HG03280 (cell line): ENCODE results near the gene CD22.

Source experiments
- ATAC-seq: cut with Tn5 transposase; IDR thresholded peaks from one replicate; pipeline ENCODE4 v1.9.1; 2021; ENCODE audit warnings: mild to moderate bottlenecking, moderate library complexity; ENCODE audit not compliant: unreplicated experiment

CD22 gene

DNA sequence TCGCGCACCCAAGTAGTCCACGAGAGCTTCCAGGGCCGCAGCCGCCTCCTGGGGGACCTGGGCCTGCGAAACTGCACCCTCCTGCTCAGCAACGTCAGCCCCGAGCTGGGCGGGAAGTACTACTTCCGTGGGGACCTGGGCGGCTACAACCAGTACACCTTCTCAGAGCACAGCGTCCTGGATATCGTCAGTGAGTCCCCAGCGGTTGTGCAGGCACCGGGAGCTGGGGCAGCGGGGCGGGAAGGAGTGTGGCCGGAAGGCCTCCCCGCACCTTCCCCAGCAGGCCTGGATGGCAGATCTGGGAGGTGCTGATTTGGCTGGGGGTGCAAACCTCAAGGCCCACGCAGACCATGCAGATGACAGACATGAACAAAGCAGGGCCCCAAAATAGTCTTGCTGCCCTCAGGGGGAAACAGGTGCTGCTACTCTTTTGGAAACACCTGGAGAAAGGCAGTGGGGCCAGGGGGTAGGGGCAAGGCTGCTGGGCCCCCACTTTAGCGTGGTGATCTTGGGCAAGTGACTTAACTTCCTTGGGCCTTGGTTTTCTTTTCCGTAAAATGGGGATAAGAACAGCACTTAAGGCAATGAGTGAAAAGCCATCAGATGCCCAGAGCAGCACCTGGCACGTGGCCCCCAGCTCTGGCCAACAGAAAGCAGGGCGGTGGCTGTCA, 33.1 kb upstream of the CD22 start:
- no peak for ATAC-seq

DNA sequence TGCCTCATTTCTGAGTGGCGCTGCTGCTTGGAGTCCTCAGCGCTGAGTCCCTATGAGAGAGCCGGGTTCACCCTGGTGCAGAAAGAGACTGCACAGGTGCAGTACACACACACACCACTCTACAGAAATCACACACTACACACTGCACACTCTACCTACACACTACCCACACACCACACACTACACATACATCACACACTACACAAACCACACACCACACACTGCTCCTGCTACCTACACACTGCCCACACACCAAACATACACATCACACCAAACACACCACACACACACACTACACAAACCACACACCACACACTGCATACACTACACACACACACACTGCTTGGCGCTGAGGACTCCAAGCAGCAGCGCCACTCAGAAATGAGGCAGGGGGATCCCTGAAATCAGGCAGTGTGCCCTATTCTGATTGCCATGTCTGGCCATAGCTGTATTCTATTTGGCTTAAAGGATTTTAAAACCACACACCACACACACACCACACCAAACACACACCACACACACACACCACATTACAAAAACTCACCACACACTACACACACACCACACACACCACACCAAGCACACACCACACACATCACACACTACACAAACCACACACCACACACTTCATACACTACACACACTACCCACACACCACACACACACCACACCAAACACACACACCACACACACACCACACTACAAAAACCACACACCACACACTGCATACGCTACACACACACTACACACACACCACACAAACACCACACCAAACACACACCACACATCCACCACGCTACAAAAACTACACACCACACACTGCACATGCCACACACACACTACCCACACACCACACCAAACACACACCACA, 32.1 kb upstream of the CD22 start:
- no peak for ATAC-seq

DNA sequence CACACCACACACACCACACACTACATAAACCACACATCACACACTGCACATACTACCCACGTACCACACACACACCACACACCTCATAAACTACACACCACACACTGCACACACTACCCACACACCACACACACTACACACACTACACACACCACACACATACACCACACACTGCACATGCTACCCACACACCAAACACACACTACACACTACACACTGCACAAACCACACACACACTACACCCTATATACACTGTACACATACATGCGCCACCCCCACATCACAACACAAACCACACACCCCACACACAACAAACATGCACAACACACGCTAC, 31.5 kb upstream of the CD22 start:
- ATAC-seq: no peak

DNA sequence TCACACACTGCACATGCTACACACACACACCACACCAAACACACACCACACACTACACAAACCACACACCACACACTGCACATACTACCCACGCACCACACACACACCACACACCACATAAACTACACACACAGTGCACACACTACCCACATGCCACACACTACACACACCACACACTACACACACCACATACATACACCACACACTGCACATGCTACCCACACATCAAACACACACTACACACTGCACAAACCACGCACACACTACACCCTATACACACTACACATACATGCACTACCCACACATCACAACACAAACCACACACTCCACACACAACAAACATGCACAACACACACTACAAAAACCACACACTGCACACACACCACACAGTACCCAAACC, 31.1 kb upstream of the CD22 start:
- ATAC-seq: no peak

DNA sequence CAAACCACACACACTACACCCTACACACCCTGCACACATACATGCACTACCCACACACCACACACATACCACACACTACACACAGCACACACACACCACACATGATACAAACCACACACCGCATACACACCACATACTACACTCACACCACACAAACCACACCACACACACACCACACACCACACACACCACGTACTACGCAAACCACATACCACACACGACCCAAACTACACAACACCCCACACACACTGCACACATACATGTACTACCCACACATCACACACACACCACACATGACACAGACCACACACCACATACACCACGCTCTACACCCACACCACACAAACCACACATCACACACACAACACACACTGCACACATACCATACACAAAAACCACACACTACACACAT, 30.4 kb upstream of the CD22 start:
- no peak for ATAC-seq

DNA sequence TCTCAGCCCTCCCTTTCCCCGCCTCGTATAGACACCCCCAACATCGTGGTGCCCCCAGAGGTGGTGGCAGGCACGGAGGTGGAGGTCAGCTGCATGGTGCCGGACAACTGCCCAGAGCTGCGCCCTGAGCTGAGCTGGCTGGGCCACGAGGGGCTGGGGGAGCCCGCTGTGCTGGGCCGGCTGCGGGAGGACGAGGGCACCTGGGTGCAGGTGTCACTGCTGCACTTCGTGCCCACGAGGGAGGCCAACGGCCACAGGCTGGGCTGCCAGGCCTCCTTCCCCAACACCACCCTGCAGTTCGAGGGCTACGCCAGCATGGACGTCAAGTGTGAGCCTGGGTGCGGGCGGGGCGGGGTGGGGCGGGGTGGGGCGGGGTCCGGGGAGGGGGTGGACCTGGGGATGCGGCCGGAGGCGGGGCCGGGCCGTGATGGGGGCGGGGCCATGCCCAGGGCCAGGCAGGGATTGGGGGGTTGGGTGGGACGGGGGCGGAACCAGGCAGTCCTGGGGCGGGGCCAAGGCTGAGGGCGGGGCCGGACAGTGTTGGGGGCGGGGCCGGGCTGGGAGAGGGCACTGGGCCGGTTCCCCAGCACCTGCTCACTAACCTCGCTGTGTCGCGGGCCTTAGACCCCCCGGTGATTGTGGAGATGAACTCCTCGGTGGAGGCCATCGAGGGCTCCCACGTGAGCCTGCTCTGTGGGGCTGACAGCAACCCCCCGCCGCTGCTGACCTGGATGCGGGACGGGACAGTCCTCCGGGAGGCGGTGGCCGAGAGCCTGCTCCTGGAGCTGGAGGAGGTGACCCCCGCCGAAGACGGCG, 29.3 kb upstream of the CD22 start:
- no peak for ATAC-seq

DNA sequence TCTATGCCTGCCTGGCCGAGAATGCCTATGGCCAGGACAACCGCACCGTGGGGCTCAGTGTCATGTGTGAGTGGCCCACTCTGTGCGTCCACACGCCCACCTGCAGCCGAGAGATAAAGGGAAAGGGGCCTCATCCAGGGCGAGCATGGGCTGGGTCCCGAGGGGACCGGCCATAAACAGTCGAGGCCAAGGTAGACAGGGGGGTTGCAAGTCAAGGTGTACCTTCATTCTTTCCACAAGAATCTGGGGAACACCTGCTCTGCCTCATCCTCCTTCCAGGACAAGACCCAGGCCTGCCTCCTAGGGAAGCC, 28.7 kb upstream of the CD22 start:
- ATAC-seq: no peak

DNA sequence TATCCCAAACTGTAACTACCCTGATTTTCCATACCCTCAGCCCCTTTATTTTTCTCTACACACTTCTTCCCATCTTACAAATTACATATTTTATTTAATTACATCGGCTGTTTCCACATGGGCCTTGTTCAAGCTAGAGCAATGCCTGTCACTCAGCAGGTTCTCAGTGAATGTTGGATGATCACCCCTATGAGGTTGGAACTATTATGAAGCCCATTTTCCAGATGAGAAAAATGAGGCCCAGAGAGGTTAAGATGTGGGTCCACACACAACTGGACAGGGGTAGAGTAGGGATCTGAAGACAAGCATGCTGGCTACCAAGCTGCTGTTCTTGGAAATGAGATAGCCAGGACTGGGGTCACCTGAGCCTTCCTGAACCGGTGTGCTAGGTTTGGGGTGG, 27.0 kb upstream of the CD22 start:
- ATAC-seq: no peak

DNA sequence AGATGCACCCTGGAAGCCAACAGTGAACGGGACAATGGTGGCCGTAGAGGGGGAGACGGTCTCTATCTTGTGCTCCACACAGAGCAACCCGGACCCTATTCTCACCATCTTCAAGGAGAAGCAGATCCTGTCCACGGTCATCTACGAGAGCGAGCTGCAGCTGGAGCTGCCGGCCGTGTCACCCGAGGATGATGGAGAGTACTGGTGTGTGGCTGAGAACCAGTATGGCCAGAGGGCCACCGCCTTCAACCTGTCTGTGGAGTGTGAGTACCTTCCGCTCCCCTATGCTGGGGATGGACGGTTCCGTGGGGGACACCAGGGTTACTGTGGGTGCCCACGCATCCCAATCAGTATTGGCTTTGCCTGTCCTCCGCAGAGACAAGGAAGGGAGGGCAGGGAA, 26.5 kb upstream of the CD22 start:
- ATAC-seq: no peak

DNA sequence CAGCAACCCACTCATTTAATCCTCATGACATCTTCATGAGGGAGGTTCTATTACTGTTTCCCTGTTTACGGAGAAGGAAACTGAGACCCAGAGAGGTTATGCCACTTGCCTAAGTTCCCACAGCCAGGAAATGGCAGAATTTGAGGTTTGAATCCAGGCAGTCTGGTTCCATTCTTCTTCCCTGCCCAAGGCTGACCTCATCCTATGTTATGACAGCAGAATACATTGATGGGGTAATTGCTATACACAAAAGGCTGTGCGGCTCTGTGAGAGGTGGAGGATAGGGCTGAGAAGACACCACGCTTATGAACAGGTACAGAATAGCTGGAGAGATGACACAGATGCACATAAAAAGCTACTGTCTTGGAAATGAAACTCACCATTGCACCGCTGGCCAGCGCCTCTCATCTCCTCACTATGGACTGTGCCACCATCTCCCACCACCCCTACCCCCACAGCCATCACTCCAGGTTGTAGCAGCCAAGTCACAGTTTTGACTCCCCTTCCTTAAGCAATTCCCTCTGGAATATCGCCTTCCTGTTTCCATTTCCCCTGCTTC, 25.6 kb upstream of the CD22 start:
- ATAC-seq: no peak

DNA sequence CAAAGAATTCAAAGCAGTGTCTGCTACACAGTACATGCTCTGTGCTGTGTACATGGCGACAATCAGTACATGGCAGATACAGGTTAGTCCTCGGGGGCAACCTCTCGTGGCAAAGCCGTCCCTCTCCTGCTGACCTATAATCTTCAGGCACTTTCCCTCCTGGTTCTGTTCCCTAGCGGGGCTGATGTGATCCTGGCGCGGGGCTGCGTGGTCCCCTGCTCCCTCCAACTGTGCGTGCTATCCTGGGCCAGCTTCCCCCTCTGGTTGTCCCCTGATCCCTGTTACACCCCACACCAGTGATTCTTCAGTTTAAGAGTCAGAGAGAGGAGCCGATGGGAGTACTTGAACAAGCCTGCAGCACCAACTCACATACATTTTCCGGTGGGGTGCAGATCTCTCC, 25.0 kb upstream of the CD22 start:
- no peak for ATAC-seq

DNA sequence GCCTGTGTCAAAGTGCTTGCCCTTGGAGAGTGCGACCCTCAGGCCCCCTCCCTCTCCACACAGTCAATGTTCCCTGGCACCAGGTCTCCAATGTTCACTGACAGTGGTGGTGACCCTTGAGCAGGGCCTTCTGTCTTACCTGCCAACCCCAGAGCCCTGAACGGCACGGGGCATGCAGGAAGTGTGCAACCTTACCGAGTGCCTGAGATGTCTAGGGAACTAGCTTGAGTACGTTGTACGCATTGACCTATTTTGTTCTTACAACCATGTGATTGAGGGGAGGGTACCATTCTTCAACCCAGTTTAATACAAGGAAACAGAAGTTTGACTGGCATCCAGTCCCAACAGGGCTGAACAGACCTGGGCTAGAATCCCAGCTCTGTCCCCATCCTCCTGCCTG, 23.8 kb upstream of the CD22 start:
- no peak for ATAC-seq

DNA sequence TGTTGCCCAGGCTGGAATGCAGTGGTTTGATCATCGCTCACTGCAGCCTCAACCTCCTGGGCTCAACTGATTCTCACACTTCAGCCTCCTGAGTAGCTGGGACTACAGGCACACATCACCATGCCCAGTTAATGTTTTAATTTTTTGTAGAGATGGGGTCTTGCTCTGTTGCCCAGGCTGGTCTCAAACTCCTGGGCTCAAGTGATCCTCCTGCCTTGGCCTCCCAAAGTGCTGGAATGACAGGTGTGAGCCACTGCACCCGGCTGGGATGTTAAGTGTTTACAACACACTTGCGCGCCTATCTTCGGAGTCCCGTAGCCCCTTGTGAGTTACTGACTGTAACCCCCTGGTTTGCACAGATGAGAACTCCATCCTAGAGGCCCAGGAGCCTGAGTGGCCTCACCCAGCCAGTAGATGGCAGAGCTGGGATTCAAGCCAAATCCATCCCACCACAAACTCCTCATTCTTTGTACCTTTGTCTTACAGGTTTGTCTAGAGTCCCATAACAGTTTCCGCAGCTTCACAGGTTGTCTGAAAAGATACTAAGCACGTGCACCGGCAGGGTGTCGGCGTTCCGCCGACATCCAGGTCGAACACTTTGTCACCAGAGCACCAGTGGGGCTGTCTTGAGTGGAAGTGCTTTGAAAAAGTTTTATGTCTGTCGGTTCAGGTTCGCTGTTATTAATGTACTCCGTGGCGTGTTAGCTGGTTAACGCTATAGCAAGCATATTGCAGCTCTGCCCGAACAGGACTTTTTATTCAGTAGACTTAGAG, 22.3 kb upstream of the CD22 start:
- ATAC-seq: no peak

DNA sequence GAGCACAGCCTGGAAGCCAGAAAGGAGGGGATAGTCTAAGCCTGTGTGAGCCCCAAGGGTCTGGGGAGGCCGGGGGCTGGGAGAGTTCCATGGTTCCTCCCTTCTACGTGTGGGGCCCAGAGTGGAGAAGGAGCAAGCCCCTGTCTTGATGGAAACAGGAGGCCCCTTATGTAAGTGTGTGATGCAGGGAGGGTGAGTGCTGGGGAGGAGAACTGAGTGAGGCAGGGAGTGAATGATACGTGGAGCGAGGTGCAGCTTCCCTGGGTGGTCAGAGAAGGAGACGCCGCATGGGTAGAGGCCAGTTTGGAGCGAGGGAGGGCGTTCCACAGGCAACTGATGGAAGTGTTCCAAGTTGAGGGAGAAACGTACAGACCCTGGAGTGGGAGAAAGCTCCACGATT, 21.1 kb upstream of the CD22 start:
- ATAC-seq: no peak

DNA sequence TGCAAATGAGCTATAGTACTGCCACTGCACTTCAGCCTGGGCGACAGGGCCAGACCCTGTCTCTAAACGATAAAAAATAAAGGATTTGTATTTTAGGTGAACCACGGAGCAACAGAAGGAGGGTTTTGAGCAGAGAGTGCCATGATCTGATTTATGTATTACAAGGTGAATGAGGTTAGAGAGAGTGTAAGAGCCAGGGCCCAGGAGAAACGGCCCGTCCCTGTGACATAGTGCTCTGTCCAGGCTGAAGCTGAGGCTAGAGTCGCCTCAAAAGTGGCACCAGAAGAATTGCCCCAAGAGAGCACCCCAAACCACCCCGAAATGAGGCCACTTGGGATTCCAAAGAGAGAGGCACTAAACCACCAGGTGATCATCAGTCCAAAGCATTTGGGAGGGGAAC, 20.1 kb upstream of the CD22 start:
- no peak for ATAC-seq

DNA sequence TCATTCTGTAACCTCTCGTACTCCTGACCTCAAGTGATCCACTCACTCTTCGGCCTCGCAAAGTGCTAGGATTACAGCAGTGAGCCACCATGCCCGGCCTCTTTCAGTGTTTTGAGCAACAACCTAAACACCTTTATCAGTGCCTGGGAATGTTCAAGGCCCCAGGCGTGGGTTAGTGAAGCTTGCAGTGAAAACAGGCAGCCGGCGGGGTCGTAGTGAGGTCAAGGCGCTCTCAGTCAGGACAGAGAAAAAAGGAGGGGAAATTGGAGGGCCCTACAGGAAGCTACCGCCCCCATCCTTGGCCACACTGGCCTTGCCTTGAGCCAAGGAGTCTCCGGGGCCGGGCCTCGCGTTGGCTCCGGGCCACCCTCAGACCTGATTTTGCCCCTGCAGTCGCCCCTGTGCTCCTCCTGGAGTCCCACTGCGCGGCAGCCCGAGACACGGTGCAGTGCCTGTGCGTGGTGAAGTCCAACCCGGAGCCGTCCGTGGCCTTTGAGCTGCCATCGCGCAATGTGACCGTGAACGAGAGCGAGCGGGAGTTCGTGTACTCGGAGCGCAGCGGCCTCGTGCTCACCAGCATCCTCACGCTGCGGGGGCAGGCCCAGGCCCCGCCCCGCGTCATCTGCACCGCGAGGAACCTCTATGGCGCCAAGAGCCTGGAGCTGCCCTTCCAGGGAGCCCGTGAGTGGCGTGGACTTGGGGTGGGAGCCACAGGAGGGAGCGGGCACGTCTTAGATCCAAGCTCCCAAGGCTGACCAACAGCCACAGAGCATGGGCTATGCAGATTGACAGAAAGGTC, 19.3 kb upstream of the CD22 start:
- no peak for ATAC-seq

DNA sequence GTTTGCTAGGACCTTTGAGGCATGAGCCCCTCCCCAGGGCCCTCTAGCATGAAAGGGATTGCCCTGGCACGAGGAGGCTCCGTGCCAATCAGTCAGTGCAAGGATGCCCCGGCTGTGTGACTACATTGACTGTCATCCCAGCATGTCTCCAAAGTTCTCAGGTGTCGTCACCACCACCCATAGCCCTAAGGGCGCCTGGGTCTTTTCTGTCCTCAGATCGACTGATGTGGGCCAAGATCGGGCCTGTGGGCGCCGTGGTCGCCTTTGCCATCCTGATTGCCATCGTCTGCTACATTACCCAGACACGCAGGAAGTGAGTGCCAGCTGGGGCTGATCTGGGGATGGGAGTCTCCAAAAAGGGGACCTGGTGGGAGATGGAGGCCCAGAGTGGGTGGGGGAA, 18.7 kb upstream of the CD22 start:
- ATAC-seq: no peak

DNA sequence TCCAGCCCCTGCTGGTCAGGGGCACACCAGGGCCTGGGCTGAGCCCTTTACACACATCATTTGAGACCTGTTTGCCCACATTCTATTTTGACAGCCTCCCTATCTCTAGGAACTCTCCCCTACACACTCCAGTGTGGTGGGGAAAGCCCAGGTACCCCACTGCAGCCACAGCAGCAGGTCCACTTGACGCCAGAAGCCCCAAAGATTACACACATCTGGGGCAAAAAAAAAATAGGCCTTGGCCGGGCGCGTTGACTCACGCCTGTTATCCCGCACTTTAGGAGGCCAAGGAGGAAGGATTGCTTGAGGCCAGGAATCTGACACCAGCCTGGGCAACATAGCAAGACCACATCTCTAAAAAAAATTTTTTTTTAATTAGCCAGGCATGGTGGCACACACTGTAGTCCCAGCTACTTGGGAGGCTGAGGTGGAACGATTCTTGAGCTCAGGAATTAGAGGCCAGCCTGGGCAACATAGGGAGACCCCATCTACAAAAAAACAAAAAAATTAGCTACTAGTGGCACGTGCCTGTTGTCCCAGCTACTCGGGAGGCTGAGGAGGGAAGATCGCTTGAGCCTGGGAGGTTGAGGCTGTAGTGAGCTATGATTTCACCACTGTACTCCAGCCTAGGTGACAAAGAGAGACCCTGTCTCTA, 18.0 kb upstream of the CD22 start:
- no peak for ATAC-seq

DNA sequence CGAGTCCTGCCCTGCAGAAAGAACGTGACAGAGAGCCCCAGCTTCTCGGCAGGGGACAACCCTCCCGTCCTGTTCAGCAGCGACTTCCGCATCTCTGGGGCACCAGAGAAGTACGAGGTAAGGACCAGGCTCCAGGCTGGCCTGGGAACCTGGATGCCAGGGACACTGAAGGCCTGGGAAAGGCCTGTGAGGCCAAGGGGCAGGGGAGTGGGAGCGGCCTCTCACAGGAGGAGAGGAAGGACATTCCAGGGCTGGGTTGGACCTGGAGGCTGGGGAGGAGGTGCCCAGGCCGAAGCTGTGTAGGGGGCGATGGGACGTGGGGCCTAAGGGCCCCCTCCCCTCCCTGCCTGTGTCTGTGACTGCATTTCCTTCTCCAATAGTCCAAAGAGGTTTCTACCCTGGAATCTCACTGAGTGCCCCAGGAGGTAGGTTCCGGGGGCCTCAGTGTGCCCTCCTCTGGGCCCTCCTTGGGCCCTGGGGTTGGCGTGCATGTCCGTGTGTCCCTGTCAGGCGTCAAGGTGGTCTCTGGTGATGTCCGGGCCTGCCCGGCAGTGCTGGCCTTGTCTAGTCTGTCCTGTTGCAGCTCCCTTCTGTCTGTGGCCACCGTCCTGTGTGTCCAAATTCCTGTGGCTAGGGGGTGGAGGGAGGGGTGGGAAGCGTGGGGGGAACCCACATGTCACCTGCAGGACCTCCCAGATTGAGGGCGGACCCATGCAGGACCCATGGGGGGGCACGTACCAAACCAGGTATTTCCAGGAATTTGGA, 16.9 kb upstream of the CD22 start:
- no peak for ATAC-seq
